ENCODE results near the gene CYP1A1.

GRCh38 chr15:74710319-74711094 is 14.8 kb downstream of the CYP1A1 start:
- TF ChIP-seq POLR2AphosphoS5 (IDR thresholded peaks at IDR 0.05): no peak
- no peak for TF ChIP-seq CTCF (IDR thresholded peaks at IDR 0.05)
- no peak for TF ChIP-seq POLR2A (IDR thresholded peaks at IDR 0.05; ENCODE audit: low read depth)
- no peak for TF ChIP-seq EP300 (IDR thresholded peaks at IDR 0.05)

All from esophagus muscularis mucosa (tissue), 4 donors.